Endothelial cell of umbilical vein (primary cell): ENCODE measurements around the gene ALDH5A1. TPM values are rescaled to one million over a fixed set of nuclear protein-coding genes. Genes with fewer than 3 reads are reported as not detected.

Source experiments
- BruUV-seq: library from RNA; stranded (reverse); fragments of 400-500 nt; replicated peaks from 2 replicates; lab custom pipeline; 2021; lab: Mats Ljungman, UMichigan
- CTCF ChIA-PET: fragments of 300-600, 350-600 bp; sonication (Branson Sonifier 250); formaldehyde crosslinking; loops from one replicate; lab custom pipeline; 2021; ENCODE audit warnings: antibody characterized with exemption, inconsistent platforms; lab: Charles Lee
- POLR2A ChIA-PET: fragments of 300-600, 350-600 bp; sonication (Branson Sonifier 250); formaldehyde crosslinking; loops from one replicate; lab custom pipeline; 2021; ENCODE audit warnings: antibody characterized with exemption, inconsistent platforms; lab: Charles Lee
- DNase-seq: peaks from one replicate; pipeline ENCODE4 v3.0.0-alpha.2; 2011; ENCODE audit warnings: low read depth, low spot score
- FAIRE-seq: peaks from 2 replicates; lab custom pipeline; 2011; peaks lifted over from hg19 to GRCh38; lab: Jason Lieb, UNC
- H2AFZ ChIP-seq: 2 replicates; pipeline ENCODE4 v1.6.0; 2012; ENCODE audit warnings: low read depth, low read length, control low read depth, inconsistent platforms
- H3K27ac ChIP-seq: 2 replicates; pipeline ENCODE4 v1.5.1; 2011; ENCODE audit warnings: low read depth, mild to moderate bottlenecking, control low read depth, low read length, moderate library complexity; ENCODE audit not compliant: insufficient read depth
- H3K27me3 ChIP-seq, 2 experiments: 2 replicates each; pipeline versions ENCODE4 v1.6.0 to v1.6.1; 2011; ENCODE audit warnings: low read length in 2 of 2, mixed read lengths in 1 of 2; ENCODE audit not compliant: control insufficient read depth in 2 of 2, insufficient read depth in 2 of 2
- H3K36me3 ChIP-seq, 2 experiments: 2 replicates in 1 of 2; 3 replicates in 1 of 2; pipeline ENCODE4 v1.5.1; 2011; ENCODE audit warnings: low read length in 2 of 2, mild to moderate bottlenecking in 1 of 2, moderate library complexity in 1 of 2; ENCODE audit not compliant: control insufficient read depth in 2 of 2, insufficient read depth in 2 of 2; ENCODE audit errors: extremely low read depth in 1 of 2
- H3K4me1 ChIP-seq: 3 replicates; pipeline ENCODE4 v1.5.1; 2011; ENCODE audit warnings: mild to moderate bottlenecking, low read length; ENCODE audit not compliant: control insufficient read depth, insufficient read depth; ENCODE audit errors: extremely low read depth
- H3K4me2 ChIP-seq: 2 replicates; pipeline ENCODE4 v1.6.1; 2011; ENCODE audit warnings: low read length, control low read depth, mixed read lengths; ENCODE audit not compliant: insufficient read depth
- H3K4me3 ChIP-seq, 3 experiments: fragments of 200-600 bp in 1 of 3; sonication (generic), shearing (Covaris generic) in 1 of 3; replicated peaks in 1 of 3; 2 replicates each; pipeline ENCODE4 v1.5.1; 2011 to 2016; ENCODE audit warnings: control low read depth in 3 of 3, low read length in 3 of 3, mild to moderate bottlenecking in 2 of 3, inconsistent platforms in 1 of 3, low read depth in 1 of 3, moderate library complexity in 1 of 3; ENCODE audit not compliant: insufficient read depth in 1 of 3
- H3K79me2 ChIP-seq: 2 replicates; pipeline ENCODE4 v1.6.0; 2012; ENCODE audit warnings: low read length, inconsistent platforms; ENCODE audit not compliant: control insufficient read depth, insufficient read depth
- H3K9ac ChIP-seq: replicated peaks from 2 replicates; pipeline ENCODE3; 2011; ENCODE audit warnings: low read length, control low read depth; ENCODE audit not compliant: insufficient read depth; ENCODE audit errors: extremely low read depth
- H3K9me1 ChIP-seq: replicated peaks from 3 replicates; pipeline ENCODE4 v1.6.0; 2011; ENCODE audit warnings: mild to moderate bottlenecking, low read length; ENCODE audit not compliant: control insufficient read depth, insufficient read depth; ENCODE audit errors: extremely low read depth
- H3K9me3 ChIP-seq: replicated peaks from 2 replicates; pipeline ENCODE4 v1.5.1; 2012; ENCODE audit warnings: low read length, inconsistent platforms; ENCODE audit not compliant: control insufficient read depth, insufficient read depth
- H4K20me1 ChIP-seq: replicated peaks from 2 replicates; pipeline ENCODE3; 2011; ENCODE audit warnings: mild to moderate bottlenecking, low read length; ENCODE audit not compliant: control insufficient read depth, insufficient read depth; ENCODE audit errors: extremely low read depth
- CTCF ChIP-seq, 2 donors: IDR thresholded peaks; 1 replicate in 1 of 2; 2 replicates in 1 of 2; pipeline ENCODE4 v1.5.1; 2011; ENCODE audit warnings: low read length in 2 of 2, mild to moderate bottlenecking in 2 of 2, moderate library complexity in 2 of 2, control low read depth in 1 of 2, inconsistent platforms in 1 of 2, low read depth in 1 of 2; ENCODE audit not compliant: insufficient read depth in 1 of 2; ENCODE audit errors: extremely low read depth in 1 of 2
- EZH2 ChIP-seq: IDR thresholded peaks from 2 replicates; pipeline ENCODE4 v1.6.1; 2012; ENCODE audit warnings: borderline replicate concordance, low read depth, mild to moderate bottlenecking, moderate library complexity, low read length, inconsistent platforms; ENCODE audit not compliant: severe bottlenecking
- FOS ChIP-seq: IDR thresholded peaks from 2 replicates; pipeline ENCODE4 v1.6.1; 2011; ENCODE audit warnings: mild to moderate bottlenecking, low read length, moderate library complexity, borderline replicate concordance; ENCODE audit not compliant: insufficient read depth
- GATA2 ChIP-seq: IDR thresholded peaks from 2 replicates; pipeline ENCODE4 v1.7.0; 2011; ENCODE audit warnings: low read depth, mild to moderate bottlenecking, moderate library complexity, mixed read lengths, low read length; ENCODE audit not compliant: insufficient read length, insufficient read depth
- JUN ChIP-seq: IDR thresholded peaks from 2 replicates; pipeline ENCODE4 v1.6.1; 2011; ENCODE audit warnings: borderline replicate concordance, low read depth; ENCODE audit not compliant: insufficient read length, insufficient read depth
- MAX ChIP-seq: IDR thresholded peaks from 2 replicates; pipeline ENCODE4 v1.6.1; 2011; ENCODE audit not compliant: insufficient read depth, insufficient read length
- MYC ChIP-seq: IDR thresholded peaks from one replicate; pipeline ENCODE4 v1.6.1; 2011; ENCODE audit warnings: mild to moderate bottlenecking, low read depth, low read length
- POLR2A ChIP-seq: IDR thresholded peaks from 2 replicates; pipeline ENCODE4 v1.6.1; 2012; ENCODE audit warnings: low read depth, mild to moderate bottlenecking, control low read depth, low read length
- POLR2AphosphoS5 ChIP-seq: IDR thresholded peaks from 2 replicates; pipeline ENCODE4 v1.6.1; 2012; ENCODE audit warnings: low read depth, mild to moderate bottlenecking, control low read depth, low read length, moderate library complexity; ENCODE audit not compliant: insufficient read depth
- dilution Hi-C: fragments of 300-500 bp; cut with MboI; formaldehyde crosslinking; loops from one replicate; pipeline ENCODE4 v1.15.0; 2019; ENCODE audit warnings: low sequenced_read_pairs; ENCODE audit not compliant: extremely low pct_ligation_motif_present
- intact Hi-C: fragments of 100-400 bp; cut with micrococcal nuclease; formaldehyde crosslinking; loops from one replicate; pipeline ENCODE4 v1.10.0; 2022
- polyA plus RNA-seq, 4 experiments: library from polyadenylated mRNA; depleted of rRNA in 3 of 4; stranded (reverse) in 3 of 4; unstranded in 1 of 4; fragments of >200 nt; gene quantifications; 2 replicates each; pipeline versions ENCODE4 v1.2.1 to v1.2.3, GENCODE V29; 2011 to 2012; ENCODE audit warnings: missing spikeins in 1 of 4
- total RNA-seq: library from RNA; stranded (reverse); gene quantifications from 2 replicates; pipeline ENCODE4 v1.2.3, GENCODE V29; 2021

ALDH5A1 gene
- total and polyA plus RNA-seq, 2 donors (not counting 3 experiments of a cell fraction or from before 2014, with no cell fraction given): 0.51 to 1.1 TPM

GRCh38 chr6:24535210-24535609, 40.4 kb downstream of the ALDH5A1 start:
- H3K4me3 ChIP-seq: no peak overlapping the region
- no peaks in the 10 kb centered on the region for H3K79me2 ChIP-seq
- H3K36me3 ChIP-seq: no peaks in the 10 kb centered on the region
- H3K4me2 ChIP-seq: no peak overlapping the region
- DNase-seq (no peak), FAIRE-seq (no peak)
- H3K9me1 ChIP-seq: no peaks in the 10 kb centered on the region
- H3K4me1 ChIP-seq: no peaks in the 10 kb centered on the region
- no peaks in the 10 kb centered on the region for H3K27me3 ChIP-seq
- H4K20me1 ChIP-seq: no peaks in the 10 kb centered on the region
- no peak overlapping the region for H3K27ac ChIP-seq
- H3K9me3 ChIP-seq: no peaks in the 10 kb centered on the region
- no peak for TF ChIP-seq JUN
- no peak for TF ChIP-seq FOS
- TF ChIP-seq MAX: no peak
- no peak for TF ChIP-seq POLR2A
- TF ChIP-seq POLR2AphosphoS5: no peak
- TF ChIP-seq CTCF (IDR thresholded peaks at IDR 0.05; ENCODE audit: extremely low read depth in 1 of 2, insufficient read depth in 1 of 2, low read depth in 1 of 2, low read length in 2 of 2): no peak
- no peak for TF ChIP-seq MYC
- no peak for TF ChIP-seq EZH2
- TF ChIP-seq GATA2: no peak
- intact Hi-C loops (no loop called here), dilution Hi-C loops (no loop called here)
- CTCF ChIA-PET: interaction anchor here (0.5 to 1.3 kb wide), 2 partner anchors 14 to 90 kb away, joined by 3 read pairs; no protein-coding TSS in a partner anchor
- H3K9ac ChIP-seq: no peak overlapping the region
- no TSS peak for BruUV-seq
- POLR2A ChIA-PET: no interaction called here
- H2AFZ ChIP-seq: no peak overlapping the region
